Ovary (tissue), 3 donors: ENCODE measurements around the gene CLCNKB.

Experiments
- CTCF ChIP-seq, 3 donors: fragments of 450-650 bp in 2 of 3; fragments of 200-600 bp in 1 of 3; IDR thresholded peaks; one replicate each; pipeline versions ENCODE4 v1.5.1 to v1.8.0; 2016 to 2022; ENCODE audit warnings: antibody characterized with exemption in 3 of 3, mild to moderate bottlenecking in 1 of 3
- POLR2A ChIP-seq: fragments of 450-650 bp; IDR thresholded peaks from one replicate; pipeline ENCODE4 v1.6.1; 2017; ENCODE audit warnings: antibody characterized with exemption, mild to moderate bottlenecking, moderate library complexity
- donor health status: DM: no; HTN: no; CAD: no.

- TF ChIP-seq CTCF (IDR thresholded peaks at IDR 0.05) (no peak), POLR2A (no peak)
These were observed 19.7 kb downstream of the CLCNKB start for GRCh38 chr1:16063226-16063829.
